HG03025 (cell line): ENCODE data around the gene GON4L.
"Not testable (repeated sequence)": the region's sequence is repeated elsewhere in the genome, so short reads cannot be mapped to it uniquely, and the experiment has no call there.

Experiments
- ATAC-seq: cut with Tn5 transposase; IDR thresholded peaks from one replicate; pipeline ENCODE4 v1.9.1; 2021; ENCODE audit warnings: mild to moderate bottlenecking, moderate library complexity; ENCODE audit not compliant: unreplicated experiment, low FRiP score

GON4L gene

GRCh38 chr1:155759017-155759416 lies 98.0 kb downstream of the GON4L start:
- ATAC-seq: not testable (repeated sequence)

GRCh38 chr1:155748141-155748540 lies 108.9 kb downstream of the GON4L start:
- ATAC-seq: not testable (repeated sequence)

- ATAC-seq: not testable (repeated sequence)
Observed at GRCh38 chr1:155747586-155747985, 109.4 kb downstream of the GON4L start.

DNA sequence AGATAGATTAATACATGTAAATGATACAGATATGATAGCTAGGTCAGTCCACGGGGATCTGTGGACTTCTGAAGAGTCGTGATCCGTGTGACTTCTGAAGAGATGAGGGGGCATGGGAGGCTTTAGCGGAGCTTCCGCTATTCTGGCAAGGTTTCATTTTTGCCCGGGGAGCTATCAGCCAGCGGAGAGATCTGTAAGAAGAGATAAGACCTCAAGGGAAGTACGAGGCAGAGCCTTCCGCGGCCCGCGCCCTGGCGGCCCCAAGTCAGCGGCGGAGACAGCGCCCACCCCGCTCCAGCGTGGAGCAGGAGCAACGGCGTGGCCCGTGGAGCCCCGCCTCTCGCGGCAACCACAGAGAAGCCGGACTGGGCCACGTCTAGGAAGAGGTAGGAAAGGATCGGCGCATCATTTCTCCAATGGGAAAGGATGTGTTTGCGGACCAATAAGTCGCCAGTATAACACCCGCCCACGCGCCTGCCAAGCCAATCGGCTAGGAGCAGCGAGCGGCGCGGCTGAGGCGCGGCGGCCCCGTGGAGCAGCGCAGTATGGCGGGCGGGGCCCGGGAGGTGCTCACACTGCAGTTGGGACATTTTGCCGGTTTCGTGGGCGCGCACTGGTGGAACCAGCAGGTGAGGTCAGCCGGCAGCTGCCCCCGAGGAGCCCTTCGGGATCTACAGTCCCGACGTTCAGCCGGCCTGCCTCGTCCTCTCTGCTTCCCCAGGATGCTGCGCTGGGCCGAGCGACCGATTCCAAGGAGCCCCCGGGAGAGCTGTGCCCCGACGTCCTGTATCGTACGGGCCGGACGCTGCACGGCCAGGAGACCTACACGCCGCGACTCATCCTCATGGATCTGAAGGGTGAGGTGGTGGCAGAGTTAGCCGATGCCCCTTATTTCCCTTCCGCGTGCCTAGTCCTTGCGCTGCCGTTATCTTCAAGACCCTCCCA lies 111.5 kb downstream of the GON4L start:
- ATAC-seq: peak; percentile 93

- no peak for ATAC-seq
Observed at GRCh38 chr1:155744711-155745283, 112.2 kb downstream of the GON4L start.

DNA sequence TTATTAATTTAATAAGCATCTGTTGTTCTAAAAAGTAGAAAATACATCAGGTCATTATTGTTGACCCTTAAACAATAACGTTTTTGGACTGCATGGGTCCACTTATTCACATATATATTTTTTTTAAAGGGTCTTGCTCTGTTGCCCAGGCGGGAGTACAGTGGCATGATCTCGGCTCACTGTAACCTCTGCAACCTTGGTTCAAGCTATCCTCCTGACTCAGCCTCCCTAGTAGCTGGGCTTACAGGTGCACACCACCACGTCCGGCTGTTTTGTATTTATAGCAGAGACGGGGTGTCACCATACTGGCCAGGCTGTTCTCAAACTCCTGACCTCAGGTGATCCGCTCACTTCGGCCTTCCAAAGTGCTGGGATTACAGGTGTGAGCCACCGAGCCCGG lies 115.1 kb downstream of the GON4L start:
- no peak for ATAC-seq

- ATAC-seq: no peak
Observed at GRCh38 chr1:155740995-155741394, 116.0 kb downstream of the GON4L start.

DNA sequence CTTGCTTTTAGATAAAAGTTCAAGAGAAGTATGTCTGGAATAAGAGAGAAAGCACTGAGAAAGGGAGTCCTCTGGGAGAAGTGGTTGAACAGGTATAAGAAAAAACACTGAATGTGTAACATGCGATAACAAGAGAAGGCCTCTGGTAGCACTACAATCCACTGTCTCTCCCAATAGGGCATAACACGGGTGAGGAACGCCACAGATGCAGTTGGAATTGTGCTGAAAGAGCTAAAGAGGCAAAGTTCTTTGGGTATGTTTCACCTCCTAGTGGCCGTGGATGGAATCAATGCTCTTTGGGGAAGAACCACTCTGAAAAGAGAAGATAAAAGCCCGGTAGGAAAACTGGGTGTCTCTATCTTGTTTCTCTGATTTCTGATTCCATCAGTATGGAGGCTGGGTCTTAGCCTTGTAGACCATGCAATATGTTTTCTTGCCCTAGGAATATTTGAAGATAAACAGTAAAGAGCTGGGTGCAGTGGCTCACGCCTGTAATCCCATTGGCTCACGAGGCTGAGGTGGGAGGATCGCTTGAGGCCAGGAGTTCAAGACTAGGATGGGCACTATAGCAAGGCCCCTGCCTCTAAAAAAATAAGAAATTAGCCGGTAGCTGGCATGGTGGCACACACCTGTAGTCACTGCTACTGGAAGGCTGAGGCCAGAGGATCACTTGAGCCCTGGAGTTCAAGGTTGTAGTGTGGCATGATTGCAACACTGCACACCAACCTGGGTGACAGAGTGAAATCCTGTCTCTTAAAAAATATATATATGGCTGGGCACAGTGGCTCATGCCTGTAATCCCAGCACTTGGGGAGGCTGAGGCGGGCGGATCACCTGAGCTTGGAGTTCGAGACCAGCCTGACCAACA lies 127.7 kb downstream of the GON4L start:
- no peak for ATAC-seq

DNA sequence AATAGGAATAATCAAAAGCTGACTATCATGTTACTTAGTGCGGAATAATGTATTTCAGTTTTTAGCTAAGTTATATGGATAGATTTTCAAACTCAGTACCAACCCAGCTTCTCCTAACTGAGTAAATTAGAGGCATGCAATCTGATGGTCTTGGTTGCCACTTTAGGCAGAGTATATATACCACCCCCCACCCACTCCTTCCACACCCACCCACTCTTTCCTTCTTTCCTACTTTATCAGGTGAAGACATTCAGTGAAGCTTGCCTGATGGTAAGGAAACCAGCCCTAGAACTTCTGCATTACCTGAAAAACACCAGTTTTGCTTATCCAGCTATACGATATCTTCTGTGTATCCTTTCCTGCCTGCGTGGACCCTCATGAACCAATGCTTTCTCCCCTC lies 131.9 kb downstream of the GON4L start:
- ATAC-seq: no peak

DNA sequence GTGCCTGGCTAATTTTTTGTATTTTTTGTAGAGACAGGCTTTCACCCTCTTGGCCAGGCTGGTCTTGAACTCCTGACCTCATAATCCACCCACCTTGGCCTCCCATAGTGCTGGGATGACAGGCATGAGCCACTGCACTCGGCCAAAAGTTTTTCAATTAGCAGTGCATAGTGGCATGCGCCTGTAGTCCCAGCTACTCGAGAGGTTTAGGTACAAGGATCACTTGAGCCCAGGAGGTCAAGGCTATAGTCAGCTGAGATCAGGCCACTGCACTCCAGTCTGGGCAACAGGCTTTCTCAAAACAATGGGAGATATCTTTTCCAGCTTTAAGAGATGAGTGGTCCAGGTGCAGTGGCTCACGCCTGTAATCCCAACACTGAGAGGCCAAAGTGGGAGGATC lies 137.3 kb downstream of the GON4L start:
- no peak for ATAC-seq

DNA sequence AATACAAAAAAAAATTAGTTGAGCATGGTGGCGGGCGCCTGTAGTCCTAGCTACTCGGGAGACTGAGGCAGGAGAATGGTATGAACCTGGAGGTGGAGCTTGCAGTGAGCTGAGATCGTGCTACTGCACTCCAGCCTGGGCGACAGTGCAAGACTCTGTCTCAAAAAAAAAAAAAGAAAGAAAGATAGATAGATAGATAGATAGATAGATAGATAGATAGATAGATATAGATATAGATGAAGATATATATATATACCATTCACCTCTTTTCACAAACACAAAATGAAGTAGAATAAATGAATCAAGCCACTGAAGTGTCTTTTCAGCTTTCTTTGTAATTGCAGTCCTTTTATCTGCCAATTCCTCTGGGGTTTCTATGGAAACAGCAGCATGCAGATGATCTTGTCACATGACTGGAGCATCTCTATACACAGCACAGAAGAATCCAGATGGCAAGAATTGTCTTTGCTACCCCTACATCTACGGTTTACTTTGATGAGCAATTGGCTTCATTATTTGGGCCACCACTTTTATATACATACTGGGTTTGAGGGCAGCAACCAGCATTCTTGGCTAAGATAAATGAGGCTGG lies 138.4 kb downstream of the GON4L start:
- ATAC-seq: not testable (repeated sequence)

DNA sequence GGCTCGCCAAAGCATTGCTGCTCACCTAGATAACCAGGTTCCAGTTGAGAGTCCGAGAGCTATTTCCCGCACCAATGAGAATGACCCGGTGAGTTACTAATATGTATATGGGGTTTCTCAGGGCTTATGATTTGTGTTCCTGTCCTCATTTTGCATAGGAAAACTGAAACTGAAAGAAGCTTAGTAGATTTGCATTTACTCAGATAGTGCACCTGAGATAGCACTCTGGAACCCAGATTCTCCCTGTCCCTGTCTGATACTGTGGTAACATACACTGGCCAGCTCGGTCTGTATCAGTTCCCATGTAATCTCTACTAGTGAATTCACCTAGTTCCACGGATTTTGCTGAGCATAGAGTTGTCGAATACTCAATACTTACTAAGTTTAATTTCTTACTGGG lies 140.0 kb downstream of the GON4L start:
- no peak for ATAC-seq

- no peak for ATAC-seq
Observed at GRCh38 chr1:155715777-155716176, 141.2 kb downstream of the GON4L start.

- not testable (repeated sequence) for ATAC-seq
Observed at GRCh38 chr1:155715056-155715455, 142.0 kb downstream of the GON4L start.

DNA sequence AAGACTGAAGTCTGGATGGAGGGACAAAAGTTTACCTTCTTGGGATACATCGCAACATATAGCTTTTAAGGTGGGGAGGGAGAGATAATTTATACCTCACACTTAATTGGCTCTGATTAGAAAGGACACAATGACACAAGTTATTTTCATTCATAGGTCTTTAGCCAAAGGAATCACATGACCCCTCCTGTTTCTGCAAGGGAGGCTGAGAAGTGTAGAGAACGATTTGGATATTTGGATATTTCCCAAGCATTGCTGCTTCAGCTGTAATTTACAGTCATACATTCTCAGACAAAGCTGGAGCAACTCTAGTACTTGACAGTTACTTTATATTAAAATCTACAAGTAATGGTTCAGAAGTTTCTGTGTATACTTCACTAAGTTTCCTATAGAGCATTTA lies 143.9 kb downstream of the GON4L start:
- no peak for ATAC-seq

- ATAC-seq: not testable (repeated sequence)
Observed at GRCh38 chr1:155712636-155713035, 144.4 kb downstream of the GON4L start.

DNA sequence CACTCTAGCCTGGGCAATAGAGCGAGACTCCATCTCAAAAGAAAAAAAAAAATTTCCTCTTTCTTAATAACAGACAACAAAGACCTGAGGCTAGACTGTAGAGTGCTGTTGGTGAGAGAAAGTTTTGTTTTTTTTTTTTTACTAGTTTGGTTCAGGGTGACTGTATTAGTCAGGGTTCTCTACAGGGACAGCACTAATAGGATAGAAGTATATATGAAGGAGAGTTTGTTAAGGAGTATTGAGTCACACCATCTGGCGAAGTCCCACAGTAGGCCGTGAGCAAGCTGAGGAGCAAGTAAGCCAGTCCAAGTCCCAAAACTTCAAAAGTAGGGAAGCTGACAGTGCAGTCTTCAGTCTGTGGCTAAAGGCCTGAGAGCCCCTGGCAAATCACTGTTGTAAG lies 145.6 kb downstream of the GON4L start:
- ATAC-seq: not testable (repeated sequence)

DNA sequence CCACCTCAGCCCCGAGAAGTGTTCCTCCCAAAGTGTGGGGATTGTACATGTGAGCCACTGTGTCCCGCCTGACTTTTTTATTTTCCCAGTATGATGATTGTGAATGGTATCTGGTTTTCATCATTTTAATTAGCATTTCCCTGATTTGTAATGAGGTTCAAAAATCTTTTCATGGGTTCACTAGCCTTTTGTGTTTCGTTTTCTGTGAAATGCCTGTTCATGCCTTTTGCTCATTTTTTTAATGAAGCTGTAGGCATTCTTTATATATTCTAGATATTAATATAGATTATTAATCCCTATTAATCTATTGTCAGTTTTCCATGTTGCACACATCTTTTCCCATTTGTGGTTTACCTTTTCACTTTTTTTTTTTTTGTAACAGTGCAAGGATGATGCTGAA lies 147.6 kb downstream of the GON4L start:
- no peak for ATAC-seq

- no peak for ATAC-seq
Observed at GRCh38 chr1:155706139-155706538, 150.9 kb downstream of the GON4L start.

- ATAC-seq: not testable (repeated sequence)
Observed at GRCh38 chr1:155704414-155704813, 152.6 kb downstream of the GON4L start.

DNA sequence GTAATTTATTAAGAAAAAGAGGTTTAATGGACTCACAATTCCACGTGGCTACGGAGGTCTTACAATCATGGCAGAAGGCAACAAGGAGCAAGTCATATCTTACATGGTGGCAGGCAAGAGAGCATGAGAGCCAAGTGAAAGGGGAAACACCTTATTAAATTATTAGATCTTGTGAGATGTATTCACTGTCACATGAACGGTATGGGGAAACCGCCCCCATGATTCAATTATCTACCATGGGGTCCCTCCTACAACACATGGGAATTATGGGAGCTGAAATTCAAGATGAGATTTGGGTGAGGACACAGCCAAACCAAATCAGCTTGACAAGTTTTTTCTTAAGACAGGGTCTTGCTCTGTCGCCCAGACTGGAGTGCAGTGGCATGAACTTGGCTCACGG lies 153.8 kb downstream of the GON4L start:
- ATAC-seq: no peak
